NCI-H1092 treated with DMSO at 0.1 percent for 48 hours (cell line): ENCODE data around the gene ARRB1.
A peak's percentile ranks its signal among the peaks of the same experiment; 100 is the strongest.
"Not testable (repeated sequence)": the region's sequence is repeated elsewhere in the genome, so short reads cannot be mapped to it uniquely, and the experiment has no call there.

Experiments
- DNase-seq: peaks from one replicate; lab custom pipeline; 2025; lab: John Stamatoyannopoulos, UW

ARRB1 gene

DNA sequence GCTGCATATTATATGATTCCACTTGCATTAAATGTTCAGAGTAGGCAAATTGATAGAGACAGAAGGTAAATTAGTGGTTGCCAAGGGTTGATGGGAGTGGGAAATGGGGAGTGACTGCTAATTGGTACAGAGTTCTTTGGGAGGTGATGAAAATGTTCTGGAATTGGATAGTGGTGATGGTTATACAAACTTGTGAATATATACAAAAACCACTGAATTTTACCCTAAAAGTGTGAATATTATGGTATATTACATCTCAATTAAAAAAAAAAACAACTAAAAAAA, 52.5 kb downstream of the ARRB1 start:
- DNase-seq = no peak

DNA sequence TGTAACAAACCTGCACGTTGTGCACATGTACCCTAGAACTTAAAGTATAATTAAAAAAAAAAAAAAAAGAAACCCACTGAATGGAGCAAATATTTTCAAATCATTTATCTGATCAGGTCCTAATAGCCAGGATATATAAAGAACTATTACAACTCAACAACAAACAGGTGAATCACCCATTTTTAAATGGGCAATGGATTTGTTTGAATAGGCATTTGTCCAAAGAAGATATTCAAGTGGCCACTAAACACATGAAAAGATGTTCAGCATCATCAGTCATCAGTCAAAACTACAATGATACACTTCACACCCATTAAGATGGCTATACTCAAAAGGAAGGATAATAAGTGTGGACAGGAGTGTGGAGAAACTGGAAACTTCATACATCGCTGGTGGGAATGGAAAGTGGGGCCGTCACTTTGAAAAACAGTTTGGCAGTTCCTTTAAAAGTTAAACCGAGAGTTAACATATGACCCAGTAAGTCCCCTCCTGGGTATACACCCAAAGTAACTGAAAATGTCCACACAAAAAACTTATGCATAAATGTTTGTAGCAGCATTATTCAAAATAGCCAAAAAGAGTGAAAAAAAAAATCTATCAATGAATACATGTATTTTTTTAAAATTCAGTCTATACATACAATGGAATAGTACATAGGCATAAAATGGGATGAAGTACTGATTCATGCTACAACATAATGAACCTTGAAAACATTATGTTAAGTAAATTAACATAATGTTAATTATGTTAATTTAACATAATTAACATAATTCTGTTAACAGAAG, 53.1 kb downstream of the ARRB1 start:
- DNase-seq = peak; percentile 40

DNA sequence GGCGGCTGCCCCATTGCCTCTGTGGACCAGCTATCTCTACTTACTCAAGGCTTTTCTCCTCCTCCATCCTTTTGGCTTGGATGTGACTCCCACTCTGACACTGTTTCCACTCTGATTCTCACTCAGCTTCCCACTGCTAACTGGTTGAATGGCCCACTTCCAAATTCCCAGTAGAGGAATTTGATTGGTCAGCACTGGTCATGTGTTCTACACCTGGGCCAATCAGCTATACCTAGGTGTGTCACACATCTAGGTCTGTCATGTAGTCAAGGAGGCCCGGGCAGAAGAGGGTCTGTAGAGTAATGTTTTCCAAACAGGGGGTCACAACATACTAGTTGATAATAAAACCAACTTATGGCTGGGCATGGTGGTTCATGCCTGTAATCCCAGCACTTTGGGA, 57.6 kb downstream of the ARRB1 start:
- DNase-seq = no peak

DNA sequence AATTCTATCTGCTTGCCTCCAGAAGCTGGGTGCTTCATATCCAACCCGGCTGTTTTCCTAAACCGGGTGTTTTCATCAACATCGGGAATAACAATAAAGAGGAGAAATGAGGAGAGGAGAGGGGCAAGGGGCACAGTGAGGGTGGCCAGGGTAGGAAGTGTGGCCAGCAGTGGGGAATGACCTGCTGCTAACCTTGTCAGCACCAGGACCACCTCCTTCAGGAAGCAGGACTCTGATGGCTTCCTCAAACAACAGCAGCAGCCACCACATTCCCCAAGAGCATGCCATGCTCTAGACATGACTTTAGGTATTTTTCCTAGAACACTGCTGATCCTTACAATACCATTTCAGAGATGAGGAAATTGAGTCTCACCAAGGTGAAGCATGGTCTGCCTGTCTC, 58.5 kb downstream of the ARRB1 start:
- no peak for DNase-seq

DNA sequence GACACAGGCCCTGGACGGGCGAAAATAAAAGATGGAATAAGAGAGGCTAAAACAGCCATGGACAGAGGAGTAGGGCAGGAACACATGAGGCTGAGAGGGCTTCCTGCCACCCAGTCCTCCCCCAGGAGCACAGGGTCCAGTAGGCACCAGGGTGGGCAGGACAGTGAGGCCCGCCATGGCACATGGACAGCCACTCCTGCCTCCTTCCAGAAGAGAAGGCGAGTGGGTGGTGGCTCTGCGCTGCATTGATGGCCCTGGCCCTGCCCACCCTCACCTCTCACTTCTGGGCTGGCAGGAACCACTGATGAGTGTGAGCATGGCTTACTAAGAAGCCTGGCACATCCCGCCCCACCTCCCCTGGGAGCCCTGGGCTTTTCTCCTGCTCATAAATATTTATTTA, 59.7 kb downstream of the ARRB1 start:
- DNase-seq = no peak

DNA sequence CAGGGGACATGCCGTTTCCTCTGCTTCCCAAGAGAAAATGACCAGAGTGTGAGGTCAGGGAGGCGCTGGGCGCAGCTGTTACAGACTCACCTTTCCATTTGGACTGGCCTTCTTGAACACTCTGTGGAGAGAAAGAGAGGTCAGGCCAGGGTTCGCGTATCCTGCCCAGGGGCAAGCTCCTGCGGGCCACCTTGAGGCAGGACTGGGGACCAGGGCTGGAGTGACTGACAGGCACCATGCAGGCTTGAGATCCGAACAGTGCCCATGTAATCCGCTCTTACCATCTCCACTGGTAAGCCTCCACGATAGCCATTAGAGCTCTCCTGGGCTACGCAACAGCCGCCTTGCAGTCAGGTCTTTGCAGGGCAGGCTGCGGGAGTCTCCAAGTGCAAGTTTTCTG, 61.5 kb downstream of the ARRB1 start:
- DNase-seq = no peak

DNA sequence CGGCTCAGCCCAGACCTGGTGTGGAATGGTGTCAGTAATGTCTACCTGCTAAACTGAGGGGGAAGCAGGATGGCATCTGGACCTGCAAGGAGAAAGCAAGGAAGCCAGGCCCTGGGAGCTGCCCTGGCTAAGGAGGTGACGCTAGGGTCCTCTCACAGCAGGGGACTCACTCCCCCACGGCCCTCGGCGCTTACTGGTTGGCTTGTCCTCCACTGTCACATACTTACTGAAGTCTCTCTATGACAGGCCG, 62.0 kb downstream of the ARRB1 start:
- no peak for DNase-seq

DNA sequence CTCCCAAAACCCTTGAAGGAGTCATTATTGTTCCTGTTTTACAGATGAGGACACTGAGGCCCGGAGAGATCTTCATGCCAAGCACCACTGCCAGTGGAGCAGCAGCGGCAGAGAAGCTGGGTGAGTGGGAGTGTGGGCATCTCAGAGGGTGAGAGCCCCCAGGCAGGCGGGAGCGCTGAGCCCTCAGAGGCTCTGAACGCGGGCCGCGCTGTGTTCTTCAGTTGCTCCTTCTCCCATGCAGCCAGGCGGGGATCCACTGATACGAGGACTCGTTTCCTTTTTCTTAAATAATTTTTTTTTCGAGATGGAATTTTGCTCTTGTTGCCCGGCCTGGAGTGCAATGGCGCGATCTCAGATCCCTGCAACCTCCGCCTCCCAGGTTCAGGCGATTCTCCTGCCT, 63.9 kb downstream of the ARRB1 start:
- DNase-seq = no peak

DNA sequence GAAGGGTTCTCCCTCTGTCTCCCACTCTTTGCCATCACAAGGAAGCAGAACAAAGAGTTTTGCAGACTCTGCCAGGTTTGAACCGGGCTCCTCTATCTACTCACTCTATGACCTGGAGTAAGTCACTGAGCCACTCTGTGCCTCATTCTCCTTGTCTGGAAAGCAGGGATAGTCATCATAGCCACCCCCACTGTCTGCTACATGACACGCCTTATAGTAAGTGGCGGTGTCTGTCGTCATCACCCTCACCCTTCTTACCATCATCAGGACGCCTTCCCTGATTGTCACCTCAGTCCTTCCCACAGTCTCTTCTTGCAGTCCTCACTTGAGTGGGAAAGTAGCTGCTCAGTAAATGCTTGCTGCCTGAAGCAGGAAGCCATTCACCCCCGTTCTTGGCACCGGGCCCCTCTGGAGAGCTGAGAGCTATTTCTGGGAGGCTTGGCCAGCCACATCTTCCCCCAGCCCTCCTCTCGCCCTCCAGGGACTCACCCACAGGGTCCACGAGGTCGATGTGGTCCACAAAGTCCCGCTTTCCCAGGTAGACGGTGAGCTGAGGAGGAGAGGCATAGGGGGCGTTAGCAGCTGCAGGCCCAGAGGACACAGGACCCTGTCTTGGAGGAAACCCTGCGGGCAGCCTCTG, 64.5 kb downstream of the ARRB1 start:
- no peak for DNase-seq

DNA sequence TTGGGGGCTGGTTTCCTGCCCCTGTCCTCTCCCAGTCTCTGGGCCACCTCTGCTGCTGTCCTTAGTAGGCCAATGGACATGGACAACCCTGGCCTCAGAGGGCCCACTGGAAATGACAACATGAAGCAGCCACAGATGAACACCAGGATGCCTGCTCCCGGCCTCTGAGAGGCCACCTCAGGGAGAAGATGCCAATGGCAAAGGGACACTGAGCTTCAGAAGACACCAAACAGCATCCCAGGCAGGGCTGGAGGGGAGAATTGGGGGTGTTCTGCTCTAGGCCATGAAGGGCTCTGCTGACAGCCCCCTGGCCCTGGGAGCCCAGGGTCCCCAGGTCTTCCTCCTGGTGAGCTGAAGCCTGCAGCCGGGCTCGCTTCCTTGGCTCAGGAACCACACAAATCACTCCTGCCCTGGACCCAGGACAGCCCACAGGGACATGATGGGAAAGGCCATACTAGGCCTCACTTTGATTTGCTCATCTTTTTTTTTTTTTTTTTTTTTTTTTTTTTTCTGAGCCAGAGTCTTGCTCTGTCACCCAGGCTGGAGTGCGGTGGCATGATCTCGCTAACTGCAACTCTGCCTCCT, 65.6 kb downstream of the ARRB1 start:
- no peak for DNase-seq

DNA sequence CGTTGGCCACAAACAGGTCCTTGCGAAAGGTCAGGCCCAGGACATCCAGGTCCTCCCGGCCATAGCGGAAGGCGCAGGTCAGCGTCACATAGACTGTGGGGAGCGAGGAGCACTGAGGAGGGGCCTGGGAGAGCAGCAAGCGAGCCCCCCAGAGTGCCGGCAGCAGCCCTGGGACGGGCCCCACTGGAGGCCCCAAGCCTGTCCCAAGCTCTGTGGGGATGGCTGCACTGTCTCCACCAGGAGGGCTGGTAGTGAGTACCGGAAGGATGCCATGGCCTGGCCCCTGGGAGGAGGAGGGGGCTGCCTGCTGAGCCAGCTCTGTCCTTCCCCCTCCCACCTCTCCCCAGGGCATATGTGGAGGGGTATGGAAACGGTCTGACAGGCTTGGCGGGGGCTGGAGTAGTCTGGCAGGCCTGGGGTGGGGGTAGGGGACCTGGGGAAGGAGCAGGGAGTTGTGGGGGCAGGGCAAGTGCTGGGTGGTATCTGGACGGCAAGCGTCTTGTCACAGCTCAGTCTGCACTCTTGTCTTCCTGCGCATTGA, 68.0 kb downstream of the ARRB1 start:
- DNase-seq = no peak

DNA sequence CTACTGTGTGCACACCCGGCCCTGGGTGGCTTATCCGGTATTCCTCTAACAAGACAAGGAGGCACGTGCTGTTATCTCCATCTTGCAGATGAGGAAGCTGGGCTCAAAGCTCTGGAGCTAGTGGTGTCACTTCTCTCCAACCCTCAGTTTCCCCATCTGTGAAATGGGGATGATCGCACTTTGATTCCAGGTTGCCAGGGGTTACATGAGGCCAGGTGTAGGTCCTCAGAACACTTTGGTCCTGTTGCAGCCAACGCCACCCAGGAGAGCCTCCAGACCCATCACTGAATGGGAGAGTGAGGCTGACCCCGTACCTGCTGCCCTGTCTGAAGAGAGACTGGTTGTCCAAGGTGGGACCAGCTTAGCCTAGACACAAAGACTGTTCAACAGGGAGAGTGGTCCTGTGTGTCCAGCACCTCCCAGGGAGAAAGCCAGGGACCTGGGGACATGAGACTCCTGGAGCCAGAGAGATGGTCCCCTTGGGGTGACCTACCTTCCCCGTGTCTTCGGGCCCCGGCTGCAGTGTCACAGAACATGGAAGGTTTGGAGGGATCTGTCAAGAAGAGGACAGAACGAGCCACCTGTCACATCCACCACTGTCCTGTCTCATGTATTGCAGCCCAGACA, 69.9 kb downstream of the ARRB1 start:
- DNase-seq = no peak

DNA sequence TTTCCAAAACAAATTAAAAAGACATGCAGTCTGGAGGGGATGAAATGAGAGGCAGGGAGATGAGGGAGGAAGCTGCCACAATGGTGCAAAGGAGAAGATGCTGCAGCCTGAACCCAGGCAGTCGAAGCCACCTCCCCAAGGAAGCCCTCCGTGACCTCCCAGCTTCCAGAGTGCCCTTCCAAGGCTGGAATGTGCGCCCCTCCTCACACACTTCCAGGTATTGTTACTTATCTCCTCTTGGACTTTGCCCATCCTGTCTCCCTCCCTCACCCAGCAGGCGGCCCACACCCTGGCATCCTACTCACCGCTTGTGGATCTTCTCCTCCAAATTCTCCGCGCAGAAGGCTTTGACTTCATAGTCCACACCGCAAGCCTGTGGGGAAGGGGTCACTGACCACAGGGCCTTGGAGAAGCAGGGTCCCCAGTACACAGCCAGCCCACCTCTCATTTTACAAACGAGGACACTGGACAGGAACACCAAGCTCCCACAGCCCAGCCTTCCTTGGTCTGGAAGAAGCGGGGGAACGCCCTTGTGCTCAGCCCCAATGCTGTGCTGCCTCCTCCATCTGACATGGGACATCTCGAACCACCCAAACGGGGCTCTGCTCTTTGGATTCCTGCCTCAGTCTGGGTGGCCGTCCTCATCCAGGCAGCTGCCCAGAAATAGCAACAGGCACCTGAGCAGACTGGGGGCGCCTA, 70.5 kb downstream of the ARRB1 start:
- DNase-seq = no peak

DNA sequence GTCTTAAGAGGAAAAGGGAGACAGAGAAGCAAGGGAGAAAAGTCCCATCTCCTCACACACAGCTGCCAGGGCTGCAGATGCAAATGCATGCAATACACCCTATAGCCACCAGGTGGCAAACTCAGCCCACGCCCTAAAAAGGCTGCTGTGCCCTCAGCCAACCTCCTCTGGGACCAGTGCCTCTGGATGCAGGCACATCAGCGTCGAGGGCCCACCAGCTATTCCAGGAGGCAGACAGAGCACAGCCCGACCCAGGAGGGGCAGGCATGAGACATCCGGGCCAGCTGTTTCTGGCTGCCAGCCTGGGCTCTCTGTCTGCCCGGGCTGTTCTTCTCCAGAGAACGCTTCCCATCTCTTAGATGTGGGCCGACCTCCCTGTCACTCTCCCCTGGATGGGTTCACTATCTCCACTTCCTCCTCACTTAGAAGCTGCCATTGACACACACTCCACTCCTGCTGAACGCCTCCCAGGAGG, 71.2 kb downstream of the ARRB1 start:
- DNase-seq = peak; percentile 74

DNA sequence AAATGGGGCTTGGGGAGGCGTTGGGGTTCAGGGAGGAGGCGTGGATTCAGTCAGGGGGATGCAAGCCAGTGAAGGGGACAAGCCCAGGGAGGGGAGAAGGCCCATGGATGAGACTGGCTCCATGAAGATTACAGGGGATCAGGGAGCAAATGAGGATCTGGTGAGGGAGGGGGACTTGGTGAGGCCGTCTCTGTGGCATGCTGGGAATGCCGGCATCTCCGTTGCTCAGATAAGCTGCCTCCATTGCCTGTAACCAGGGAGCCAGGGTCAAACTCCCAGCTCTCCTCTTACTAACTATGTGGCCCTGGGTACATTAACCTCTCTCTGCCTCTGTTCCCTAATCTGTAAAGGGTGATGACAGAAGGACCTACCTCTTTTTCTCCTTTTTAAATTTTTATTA, 72.2 kb downstream of the ARRB1 start:
- DNase-seq = no peak

DNA sequence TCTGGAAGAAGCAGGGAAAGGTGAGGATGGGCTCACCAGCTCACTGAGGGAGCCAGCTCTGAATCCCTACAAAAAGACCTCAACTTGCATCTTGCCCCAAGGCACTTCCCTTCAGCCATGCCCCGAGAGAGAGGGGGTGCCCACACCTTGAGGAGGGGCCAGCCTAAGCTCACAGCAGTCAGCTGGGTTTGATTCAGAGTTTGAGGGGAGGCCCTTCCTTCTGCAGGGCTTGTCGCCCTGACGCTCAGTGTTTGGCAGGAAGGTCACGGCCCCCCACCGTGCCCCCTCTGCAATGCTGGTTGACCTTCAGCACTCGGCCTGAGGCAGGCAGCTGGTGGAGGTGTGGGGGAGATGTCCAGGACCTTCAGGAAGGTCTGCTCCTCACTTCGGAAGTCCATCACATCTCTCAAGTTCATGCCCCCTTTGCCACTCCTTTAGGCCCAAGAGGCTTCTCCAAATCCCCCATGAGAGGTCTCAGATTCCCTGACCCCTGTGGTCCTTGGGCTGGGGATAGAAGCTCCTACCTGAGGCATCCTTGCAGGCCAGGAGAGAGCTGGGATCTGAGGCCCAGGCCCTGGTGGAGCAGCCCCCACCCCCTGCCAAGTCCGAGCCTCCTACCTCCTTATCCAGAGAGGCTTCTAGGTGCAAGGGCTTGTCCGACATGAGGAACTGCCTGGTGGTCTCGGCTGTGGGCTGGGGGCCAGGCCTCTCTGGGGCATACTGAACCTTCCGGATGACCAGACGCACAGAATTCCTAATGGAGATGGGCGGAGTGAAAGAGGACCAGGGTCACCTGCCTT, 73.3 kb downstream of the ARRB1 start:
- no peak for DNase-seq

DNA sequence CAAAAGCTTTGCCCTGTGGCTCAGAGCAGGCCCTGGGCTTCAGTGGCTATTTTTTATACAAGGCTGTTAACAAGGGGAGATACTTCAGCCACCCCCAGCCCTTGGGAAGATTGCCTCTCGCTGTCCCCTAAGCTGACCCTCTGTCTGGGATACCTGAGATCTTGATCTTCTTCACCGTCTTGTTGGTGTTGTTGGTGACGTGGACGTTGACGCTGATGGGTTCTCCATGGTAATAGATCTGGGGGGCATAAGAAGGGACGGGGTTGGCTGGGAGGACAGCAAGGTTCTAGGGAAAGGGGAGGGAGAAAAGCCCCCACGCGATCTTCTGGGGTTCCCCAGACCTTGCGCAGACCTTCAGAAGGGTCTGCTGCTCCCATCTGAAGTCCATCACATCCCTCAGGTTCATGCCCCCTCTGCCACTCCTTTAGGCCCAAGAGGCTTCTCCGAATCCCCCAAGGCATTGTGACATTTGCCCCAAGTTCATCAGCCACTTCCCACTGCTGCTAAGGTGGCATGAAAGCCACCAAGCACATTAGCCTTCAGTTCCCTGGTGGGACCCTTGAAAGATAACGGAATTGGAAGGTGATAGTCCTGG, 74.2 kb downstream of the ARRB1 start:
- DNase-seq = no peak

DNA sequence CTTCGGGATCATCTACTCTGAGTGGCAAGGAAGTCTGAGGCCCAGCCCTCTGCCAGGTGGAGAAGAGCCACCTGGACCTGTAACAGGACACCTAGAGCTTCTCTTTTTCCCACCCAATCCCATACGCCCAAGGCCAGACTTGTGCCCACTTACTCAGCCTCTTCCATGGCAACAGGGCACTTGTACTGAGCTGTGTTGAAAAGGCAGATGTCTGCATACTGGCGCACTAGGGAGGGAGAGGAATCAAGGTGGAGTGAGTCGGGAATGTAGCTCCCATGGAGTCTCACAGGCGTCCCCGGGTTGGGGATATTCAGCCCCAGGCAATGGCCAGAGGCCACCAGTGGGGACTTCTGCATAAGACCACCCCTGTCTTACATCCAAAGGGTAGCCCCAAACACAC, 74.8 kb downstream of the ARRB1 start:
- peak; percentile 94 for DNase-seq

DNA sequence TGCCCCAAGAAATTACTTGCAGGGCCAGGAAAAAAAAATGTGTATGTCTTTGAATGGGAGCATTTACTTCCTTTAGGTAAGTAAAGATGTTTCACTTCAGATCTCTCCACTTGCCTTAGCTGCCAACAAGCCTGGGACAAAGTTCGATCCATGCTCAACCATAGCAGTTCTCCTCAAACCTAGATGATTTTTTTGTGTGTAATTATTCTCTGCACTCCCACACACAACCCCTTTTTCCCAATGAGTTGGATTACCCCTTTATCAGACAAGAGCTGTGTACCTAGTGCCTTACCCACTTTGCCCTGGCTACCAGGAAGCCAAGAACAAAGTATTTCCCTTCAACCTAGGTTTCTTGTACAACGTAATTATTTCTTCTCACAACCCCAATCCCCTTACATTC, 75.3 kb downstream of the ARRB1 start:
- DNase-seq = no peak

DNA sequence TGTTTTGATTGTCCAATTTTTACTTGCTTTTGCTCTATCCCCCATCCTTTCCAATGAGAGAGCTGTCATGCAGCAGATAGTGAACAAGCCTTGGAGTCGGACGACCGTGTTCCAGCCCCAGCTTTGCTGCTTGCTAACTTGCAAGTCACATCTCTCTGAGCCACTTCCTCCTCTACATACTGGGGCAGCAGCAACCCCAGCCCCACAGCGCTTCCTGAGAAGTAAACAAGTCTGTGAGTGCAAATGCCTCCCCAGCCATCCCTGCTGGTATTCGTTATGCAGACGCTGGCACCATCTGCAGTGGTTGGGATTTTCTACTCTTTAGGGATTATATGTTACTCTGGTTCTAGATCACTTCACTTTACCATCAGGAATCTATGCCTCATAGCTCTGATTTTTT, 75.9 kb downstream of the ARRB1 start:
- peak; percentile 16 for DNase-seq

DNA sequence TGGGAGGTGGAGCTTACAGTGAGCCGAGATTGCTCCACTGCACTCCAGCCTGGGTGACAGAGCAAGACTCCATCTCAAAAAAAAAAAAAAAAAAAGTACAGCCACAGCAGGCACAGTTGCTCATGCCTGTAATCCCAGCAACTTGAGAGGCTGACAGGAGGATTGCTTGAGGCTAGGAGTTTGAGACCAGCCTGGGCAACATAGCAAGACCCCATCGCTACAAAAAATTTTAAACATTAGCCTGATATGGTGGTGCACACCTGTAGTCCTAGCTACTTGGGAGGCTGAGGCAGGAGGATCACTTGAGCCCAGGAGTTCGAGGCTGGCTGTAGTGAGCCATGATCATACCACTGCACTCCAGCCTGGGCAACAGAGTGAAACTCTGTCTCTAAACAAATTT, 76.7 kb downstream of the ARRB1 start:
- not testable (repeated sequence) for DNase-seq
